Measurements from ENCODE around the gene TSPAN9.

TSPAN9 gene

DNA sequence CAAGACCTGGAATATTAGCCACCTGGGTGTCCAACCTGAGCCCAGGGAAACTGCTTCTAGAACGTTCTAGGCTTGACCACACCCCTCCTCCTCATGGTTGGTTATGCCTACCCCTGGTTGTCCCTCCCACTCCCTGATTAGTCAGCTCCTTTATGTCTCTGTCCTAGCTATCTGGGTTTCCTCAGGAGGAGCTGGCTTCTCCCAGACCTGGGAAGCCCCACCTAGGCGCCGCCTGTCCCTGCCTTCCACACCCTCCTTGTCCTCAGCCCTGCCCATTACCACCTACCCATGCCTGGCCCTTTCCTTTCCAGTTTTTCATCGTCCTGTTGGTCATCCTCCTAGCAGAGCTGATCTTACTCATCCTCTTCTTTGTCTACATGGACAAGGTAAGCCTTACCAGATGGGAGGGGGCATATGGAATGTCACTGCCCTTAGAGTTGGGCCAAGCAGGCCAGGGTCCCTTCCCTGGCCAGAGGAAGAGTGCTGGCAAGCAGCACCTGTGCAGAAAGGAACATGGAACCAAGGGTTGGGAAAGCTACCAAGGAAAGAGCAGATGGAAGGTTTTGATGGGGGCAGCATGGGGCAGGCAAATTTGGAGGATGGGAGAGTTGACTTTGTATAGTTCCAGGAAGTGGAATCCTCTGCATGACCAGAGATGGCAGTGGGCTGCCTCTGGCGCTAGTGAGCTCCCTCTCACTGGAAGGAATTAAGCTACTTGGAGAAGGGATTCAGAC lies 201.7 kb downstream of the TSPAN9 start:
- DNase-seq (ENCODE audit: low read depth) = no peak
- TF ChIP-seq, protein P1, sequence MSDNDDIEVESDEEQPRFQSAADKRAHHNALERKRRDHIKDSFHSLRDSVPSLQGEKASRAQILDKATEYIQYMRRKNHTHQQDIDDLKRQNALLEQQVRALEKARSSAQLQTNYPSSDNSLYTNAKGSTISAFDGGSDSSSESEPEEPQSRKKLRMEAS (IDR thresholded peaks at IDR 0.05; ENCODE audit: low read depth, low read length) = no peak
- TF ChIP-seq POLR2A (IDR thresholded peaks at IDR 0.05; ENCODE audit: extremely low read depth, insufficient read length) = no peak
- no peak for TF ChIP-seq MYC (IDR thresholded peaks at IDR 0.05; ENCODE audit: low read depth, low read length)
- TF ChIP-seq, protein P2, sequence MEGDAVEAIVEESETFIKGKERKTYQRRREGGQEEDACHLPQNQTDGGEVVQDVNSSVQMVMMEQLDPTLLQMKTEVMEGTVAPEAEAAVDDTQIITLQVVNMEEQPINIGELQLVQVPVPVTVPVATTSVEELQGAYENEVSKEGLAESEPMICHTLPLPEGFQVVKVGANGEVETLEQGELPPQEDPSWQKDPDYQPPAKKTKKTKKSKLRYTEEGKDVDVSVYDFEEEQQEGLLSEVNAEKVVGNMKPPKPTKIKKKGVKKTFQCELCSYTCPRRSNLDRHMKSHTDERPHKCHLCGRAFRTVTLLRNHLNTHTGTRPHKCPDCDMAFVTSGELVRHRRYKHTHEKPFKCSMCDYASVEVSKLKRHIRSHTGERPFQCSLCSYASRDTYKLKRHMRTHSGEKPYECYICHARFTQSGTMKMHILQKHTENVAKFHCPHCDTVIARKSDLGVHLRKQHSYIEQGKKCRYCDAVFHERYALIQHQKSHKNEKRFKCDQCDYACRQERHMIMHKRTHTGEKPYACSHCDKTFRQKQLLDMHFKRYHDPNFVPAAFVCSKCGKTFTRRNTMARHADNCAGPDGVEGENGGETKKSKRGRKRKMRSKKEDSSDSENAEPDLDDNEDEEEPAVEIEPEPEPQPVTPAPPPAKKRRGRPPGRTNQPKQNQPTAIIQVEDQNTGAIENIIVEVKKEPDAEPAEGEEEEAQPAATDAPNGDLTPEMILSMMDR (IDR thresholded peaks at IDR 0.05; ENCODE audit: low read depth, low read length) = no peak
- no peak overlapping the region for H3K4me3 ChIP-seq (ENCODE audit: low read depth, low read length)

DNA sequence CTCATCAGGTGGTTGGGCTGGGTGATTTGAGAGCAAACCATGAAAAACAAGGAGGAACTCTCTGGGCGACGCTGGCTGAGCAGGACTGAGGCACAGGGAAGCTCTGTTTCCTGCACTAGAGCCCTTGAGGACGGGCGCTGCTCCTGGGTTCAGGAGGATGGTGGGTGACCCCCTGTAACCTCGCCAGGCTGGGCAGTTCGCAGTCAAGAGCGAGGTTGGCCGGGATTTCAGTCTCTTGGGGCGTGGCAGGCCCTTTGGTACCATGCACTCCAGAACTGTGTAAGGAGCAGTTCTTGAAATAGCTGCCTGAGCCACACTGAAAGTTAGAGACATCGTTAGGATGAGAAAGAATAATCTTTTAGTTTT lies 202.2 kb downstream of the TSPAN9 start:
- H3K4me3 ChIP-seq (ENCODE audit: low read depth, low read length) = no peak overlapping the region
- TF ChIP-seq, protein P2 (IDR thresholded peaks at IDR 0.05; ENCODE audit: low read depth, low read length) = no peak
- no peak for TF ChIP-seq POLR2A (IDR thresholded peaks at IDR 0.05; ENCODE audit: extremely low read depth, insufficient read length)
- no peak for TF ChIP-seq MYC (IDR thresholded peaks at IDR 0.05; ENCODE audit: low read depth, low read length)
- TF ChIP-seq, protein P1 (IDR thresholded peaks at IDR 0.05; ENCODE audit: low read depth, low read length) = no peak
- DNase-seq (ENCODE audit: low read depth) = no peak

DNA sequence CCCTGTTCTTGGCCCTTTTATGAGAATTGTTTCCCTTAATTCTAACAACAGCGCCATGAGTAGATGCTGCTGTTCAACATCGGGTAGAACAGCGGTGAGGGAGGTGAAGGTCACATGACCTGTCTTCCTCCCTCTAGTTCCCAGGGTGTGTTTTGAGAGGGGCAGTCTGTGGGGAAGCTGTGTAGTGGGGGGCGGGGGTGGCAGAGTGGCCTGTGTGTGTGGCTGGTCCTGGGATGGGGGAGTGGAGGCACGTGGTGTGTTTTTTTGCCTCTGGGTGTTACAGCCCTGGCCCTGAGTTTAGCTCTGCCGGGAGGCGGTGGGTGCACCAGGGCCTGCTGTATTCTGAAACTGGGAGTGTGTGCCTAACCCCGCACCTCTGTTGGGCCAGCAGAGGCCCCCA lies 202.7 kb downstream of the TSPAN9 start:
- TF ChIP-seq, protein P1 (IDR thresholded peaks at IDR 0.05; ENCODE audit: low read depth, low read length) = no peak
- TF ChIP-seq MYC (IDR thresholded peaks at IDR 0.05; ENCODE audit: low read depth, low read length) (no peak), POLR2A (IDR thresholded peaks at IDR 0.05; ENCODE audit: extremely low read depth, insufficient read length) (no peak)
- TF ChIP-seq, protein P2 (IDR thresholded peaks at IDR 0.05; ENCODE audit: low read depth, low read length) = no peak
- H3K4me3 ChIP-seq (ENCODE audit: low read depth, low read length) = no peak overlapping the region
- DNase-seq (ENCODE audit: low read depth) = no peak

DNA sequence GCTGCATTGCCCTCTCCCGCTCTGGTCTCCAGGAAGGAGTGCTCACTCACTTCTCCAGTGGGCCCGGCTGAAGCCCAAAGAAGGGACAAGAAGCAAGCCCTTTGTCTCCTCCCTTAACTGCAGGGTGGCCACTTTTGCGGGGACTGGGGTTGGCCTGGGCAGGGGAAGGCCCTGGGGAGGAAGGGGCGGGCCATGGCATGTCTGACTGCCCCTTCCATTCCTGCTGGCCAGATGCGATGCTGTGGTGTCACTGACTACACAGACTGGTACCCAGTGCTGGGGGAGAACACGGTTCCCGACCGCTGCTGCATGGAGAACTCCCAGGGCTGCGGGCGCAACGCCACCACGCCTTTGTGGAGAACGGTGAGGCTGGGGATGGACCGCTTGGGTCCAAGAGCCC lies 203.8 kb downstream of the TSPAN9 start:
- TF ChIP-seq, protein P1 (IDR thresholded peaks at IDR 0.05; ENCODE audit: low read depth, low read length) = no peak
- no peak for TF ChIP-seq POLR2A (IDR thresholded peaks at IDR 0.05; ENCODE audit: extremely low read depth, insufficient read length)
- TF ChIP-seq MYC (IDR thresholded peaks at IDR 0.05; ENCODE audit: low read depth, low read length) = no peak
- TF ChIP-seq, protein P2 (IDR thresholded peaks at IDR 0.05; ENCODE audit: low read depth, low read length) = no peak
- no peak overlapping the region for H3K4me3 ChIP-seq (ENCODE audit: low read depth, low read length)
- DNase-seq (ENCODE audit: low read depth) = no peak

DNA sequence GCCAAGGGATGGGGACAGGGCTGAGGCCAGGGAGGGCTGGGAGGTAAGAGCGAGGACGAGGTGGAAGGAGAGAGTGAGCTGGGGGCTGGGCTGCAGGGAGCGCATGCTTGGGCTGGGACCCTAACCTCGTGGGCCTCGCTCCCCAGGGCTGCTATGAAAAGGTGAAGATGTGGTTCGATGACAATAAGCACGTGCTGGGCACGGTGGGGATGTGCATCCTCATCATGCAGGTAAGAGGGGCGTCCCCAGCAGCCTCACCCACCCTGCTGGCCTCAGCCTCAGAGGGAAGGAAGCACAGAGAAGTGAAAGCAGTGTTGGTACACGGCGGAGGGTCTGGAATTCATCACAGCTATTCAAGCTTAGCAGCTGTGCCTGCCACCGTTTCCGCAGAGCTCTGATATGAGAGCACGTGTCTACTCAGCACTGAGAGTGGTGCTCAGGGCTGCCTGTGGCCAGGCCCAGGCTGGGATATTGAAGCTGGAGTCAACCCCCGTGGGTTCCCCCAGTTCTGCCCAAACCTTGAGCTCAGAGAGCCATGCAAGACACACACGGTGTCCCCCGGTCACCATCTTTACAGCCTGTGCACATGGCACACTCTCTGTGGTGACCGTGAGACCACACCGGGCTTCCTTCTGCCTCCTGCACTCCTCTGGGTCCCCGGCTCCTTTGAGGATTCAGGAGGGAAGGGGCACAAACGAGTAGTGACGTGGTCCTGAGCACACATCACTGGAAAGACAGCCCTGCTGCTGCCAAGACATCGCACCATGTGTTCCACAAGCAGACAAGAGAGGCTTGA lies 204.6 kb downstream of the TSPAN9 start:
- no peak for DNase-seq (ENCODE audit: low read depth)
- no peak for TF ChIP-seq MYC (IDR thresholded peaks at IDR 0.05; ENCODE audit: low read depth, low read length)
- TF ChIP-seq, protein P1 (IDR thresholded peaks at IDR 0.05; ENCODE audit: low read depth, low read length) = 0 out of 2 replicates have a peak, but pooled peaks have one; percentile 4
- H3K4me3 ChIP-seq (ENCODE audit: low read depth, low read length) = no peak overlapping the region

DNA sequence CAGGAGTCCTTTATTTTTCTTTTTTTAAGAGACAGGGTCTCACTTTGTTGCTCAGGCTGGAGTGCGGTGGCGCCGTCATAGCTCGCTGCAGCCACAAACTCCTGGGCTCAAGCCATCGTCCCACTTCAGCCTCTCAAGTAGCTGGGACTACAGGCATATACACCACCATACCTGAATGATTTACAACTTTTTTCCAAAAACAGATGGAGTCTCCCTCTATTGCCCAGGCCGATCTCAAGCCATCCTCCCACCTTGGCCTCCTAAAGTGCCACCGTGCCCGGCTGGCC lies 205.1 kb downstream of the TSPAN9 start:
- TF ChIP-seq, protein P1 (IDR thresholded peaks at IDR 0.05; ENCODE audit: low read depth, low read length) = no peak
- TF ChIP-seq, protein P2 (IDR thresholded peaks at IDR 0.05; ENCODE audit: low read depth, low read length) = no peak
- no peak for TF ChIP-seq MYC (IDR thresholded peaks at IDR 0.05; ENCODE audit: low read depth, low read length)
- TF ChIP-seq POLR2A (IDR thresholded peaks at IDR 0.05; ENCODE audit: extremely low read depth, insufficient read length) = no peak
- DNase-seq (ENCODE audit: low read depth) = no peak

More for the DNA sequence above, 205.1 kb downstream of the TSPAN9 start:
- H3K4me3 ChIP-seq (ENCODE audit: low read depth, low read length) = no peak overlapping the region

Data from NB4 (cell line).